CD4-positive, alpha-beta T cell (primary cell): ENCODE results near the gene ITGA7. TPM values are rescaled to one million over a fixed set of nuclear protein-coding genes. Genes with fewer than 3 reads are reported as not detected.

Source experiments
- ATAC-seq: fragments of 200-7000 bp; cut with Tn5 transposase; one replicate; pipeline ENCODE4 v1.10.0; 2022; ENCODE audit warnings: mild to moderate bottlenecking; ENCODE audit not compliant: poor library complexity
- CTCF ChIA-PET: fragments of 350-600 bp; sonication (Branson Sonifier 250); formaldehyde crosslinking; loops from one replicate; lab custom pipeline; 2021; ENCODE audit warnings: antibody characterized with exemption, inconsistent platforms; lab: Charles Lee
- POLR2A ChIA-PET: fragments of 350-600 bp; sonication (Branson Sonifier 250); formaldehyde crosslinking; loops from one replicate; lab custom pipeline; 2021; ENCODE audit warnings: antibody characterized with exemption, inconsistent platforms; lab: Charles Lee
- DNase-seq, 14 experiments: peaks; one replicate each; pipeline ENCODE4 v3.0.0-alpha.2; 2013 to 2020; ENCODE audit warnings: mixed read lengths in 2 of 14
- H3K27ac ChIP-seq, 2 donors: one replicate each; pipeline versions ENCODE4 v1.5.1 to v1.7.0; 2013; ENCODE audit warnings: low read length in 2 of 2, low read depth in 1 of 2, mild to moderate bottlenecking in 1 of 2
- H3K27me3 ChIP-seq, 2 experiments: 1 replicate in 1 of 2; 2 replicates in 1 of 2; pipeline versions ENCODE4 v1.6.1 to v1.7.0; 2013; ENCODE audit warnings: low read length in 2 of 2, control low read depth in 1 of 2, mild to moderate bottlenecking in 1 of 2, moderate library complexity in 1 of 2; ENCODE audit not compliant: insufficient read depth in 2 of 2, control insufficient read depth in 1 of 2
- H3K36me3 ChIP-seq: one replicate; pipeline ENCODE4 v1.6.1; 2013; ENCODE audit warnings: low read length, control low read depth; ENCODE audit not compliant: insufficient read depth
- H3K4me1 ChIP-seq: one replicate; pipeline ENCODE4 v1.6.1; 2013; ENCODE audit warnings: low read length, control low read depth; ENCODE audit not compliant: insufficient read depth
- H3K4me3 ChIP-seq: one replicate; pipeline ENCODE4 v1.5.1; 2013; ENCODE audit warnings: mild to moderate bottlenecking, low read length, moderate library complexity
- H3K9me3 ChIP-seq, 2 experiments: 1 replicate in 1 of 2; 2 replicates in 1 of 2; pipeline versions ENCODE4 v1.6.1 to v1.7.0; 2013; ENCODE audit warnings: low read length in 2 of 2, mild to moderate bottlenecking in 2 of 2, control low read depth in 1 of 2, moderate library complexity in 1 of 2; ENCODE audit not compliant: control insufficient read depth in 1 of 2, insufficient read depth in 1 of 2
- H3K27ac Mint-ChIP-seq: one replicate; pipeline ENCODE4 v1.8.0; 2020; ENCODE audit warnings: mixed read lengths
- H3K27me3 Mint-ChIP-seq: one replicate; pipeline ENCODE4 v1.8.0; 2021; ENCODE audit warnings: mixed read lengths
- H3K36me3 Mint-ChIP-seq: one replicate; pipeline ENCODE4 v1.8.0; 2021; ENCODE audit warnings: low read depth, mixed read lengths
- H3K4me1 Mint-ChIP-seq: one replicate; pipeline ENCODE4 v1.8.0; 2021; ENCODE audit warnings: low read depth, mixed read lengths
- H3K4me3 Mint-ChIP-seq: one replicate; pipeline ENCODE4 v1.8.0; 2020; ENCODE audit warnings: mild to moderate bottlenecking, mixed read lengths
- H3K9me3 Mint-ChIP-seq: one replicate; pipeline ENCODE4 v1.8.0; 2020; ENCODE audit warnings: mixed read lengths
- intact Hi-C, 2 experiments: fragments of 100-400 bp; cut with DNase I in 1 of 2; cut with micrococcal nuclease in 1 of 2; formaldehyde crosslinking; loops; one replicate each; pipeline versions ENCODE4 v1.15.1 to v1.9.0; 2023 to 2025; cut with DNase I, micrococcal nuclease
- total RNA-seq, 174 experiments: library from RNA in 2 of 174; stranded (reverse) in 2 of 174; gene quantifications; one replicate each; pipeline ENCODE4 v1.2.3 and lab custom pipeline; 2021 to 2026
- TF ChIP-seq, protein P1 (sequence below): fragments of 200-600 bp; IDR thresholded peaks from one replicate; pipeline ENCODE4 v1.8.0; 2022; ENCODE audit warnings: antibody characterized with exemption, mild to moderate bottlenecking

Gene ITGA7
- total RNA-seq, 2 experiments from 2014 or later, result 1.2 to 1.6 TPM

DNA sequence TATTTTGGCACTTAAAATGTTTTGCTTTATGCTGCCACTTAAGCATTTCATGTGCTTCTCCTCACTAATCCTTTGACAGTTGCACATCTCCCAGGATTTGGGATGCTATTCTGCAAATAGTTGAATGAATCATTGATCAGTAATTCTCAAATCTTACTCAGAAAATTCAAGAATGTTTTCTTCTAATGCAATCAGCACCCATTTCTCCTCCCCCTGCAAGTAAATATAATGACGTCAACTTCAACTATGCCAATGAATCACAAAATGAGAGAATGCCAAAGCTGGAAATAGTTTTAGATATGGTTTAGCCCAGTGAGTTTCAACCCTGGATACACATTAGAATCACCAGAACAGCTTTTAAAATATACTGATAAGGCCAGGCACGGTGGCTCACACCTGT, 6.0 kb upstream of the ITGA7 start:
- TF ChIP-seq, protein P1, sequence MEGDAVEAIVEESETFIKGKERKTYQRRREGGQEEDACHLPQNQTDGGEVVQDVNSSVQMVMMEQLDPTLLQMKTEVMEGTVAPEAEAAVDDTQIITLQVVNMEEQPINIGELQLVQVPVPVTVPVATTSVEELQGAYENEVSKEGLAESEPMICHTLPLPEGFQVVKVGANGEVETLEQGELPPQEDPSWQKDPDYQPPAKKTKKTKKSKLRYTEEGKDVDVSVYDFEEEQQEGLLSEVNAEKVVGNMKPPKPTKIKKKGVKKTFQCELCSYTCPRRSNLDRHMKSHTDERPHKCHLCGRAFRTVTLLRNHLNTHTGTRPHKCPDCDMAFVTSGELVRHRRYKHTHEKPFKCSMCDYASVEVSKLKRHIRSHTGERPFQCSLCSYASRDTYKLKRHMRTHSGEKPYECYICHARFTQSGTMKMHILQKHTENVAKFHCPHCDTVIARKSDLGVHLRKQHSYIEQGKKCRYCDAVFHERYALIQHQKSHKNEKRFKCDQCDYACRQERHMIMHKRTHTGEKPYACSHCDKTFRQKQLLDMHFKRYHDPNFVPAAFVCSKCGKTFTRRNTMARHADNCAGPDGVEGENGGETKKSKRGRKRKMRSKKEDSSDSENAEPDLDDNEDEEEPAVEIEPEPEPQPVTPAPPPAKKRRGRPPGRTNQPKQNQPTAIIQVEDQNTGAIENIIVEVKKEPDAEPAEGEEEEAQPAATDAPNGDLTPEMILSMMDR, result no peak
- ChIA-PET POLR2A (no interaction called here), CTCF (no interaction called here)
- Mint-ChIP-seq H3K4me1 (peaks cover 40% of the 10 kb centered on the region), H3K9me3 (no peaks in the 10 kb centered on the region), H3K4me3 (peak overlapping the region; percentile 36), H3K27ac (no peak overlapping the region), H3K36me3 (peaks cover 13% of the 10 kb centered on the region), H3K27me3 (peaks cover 16% of the 10 kb centered on the region)
- peaks cover 29% of the 10 kb centered on the region for H3K4me1 ChIP-seq
- ATAC-seq (no peak), DNase-seq (no peak)
- no peak overlapping the region for H3K4me3 ChIP-seq
- H3K9me3 ChIP-seq, result no peaks in the 10 kb centered on the region
- H3K36me3 ChIP-seq, result peaks cover 4% of the 10 kb centered on the region
- H3K27me3 ChIP-seq, result peaks cover 0 to 6% of the 10 kb centered on the region in 2 experiments
- H3K27ac ChIP-seq, result no peak overlapping the region
- intact Hi-C loops, result no loop called here

DNA sequence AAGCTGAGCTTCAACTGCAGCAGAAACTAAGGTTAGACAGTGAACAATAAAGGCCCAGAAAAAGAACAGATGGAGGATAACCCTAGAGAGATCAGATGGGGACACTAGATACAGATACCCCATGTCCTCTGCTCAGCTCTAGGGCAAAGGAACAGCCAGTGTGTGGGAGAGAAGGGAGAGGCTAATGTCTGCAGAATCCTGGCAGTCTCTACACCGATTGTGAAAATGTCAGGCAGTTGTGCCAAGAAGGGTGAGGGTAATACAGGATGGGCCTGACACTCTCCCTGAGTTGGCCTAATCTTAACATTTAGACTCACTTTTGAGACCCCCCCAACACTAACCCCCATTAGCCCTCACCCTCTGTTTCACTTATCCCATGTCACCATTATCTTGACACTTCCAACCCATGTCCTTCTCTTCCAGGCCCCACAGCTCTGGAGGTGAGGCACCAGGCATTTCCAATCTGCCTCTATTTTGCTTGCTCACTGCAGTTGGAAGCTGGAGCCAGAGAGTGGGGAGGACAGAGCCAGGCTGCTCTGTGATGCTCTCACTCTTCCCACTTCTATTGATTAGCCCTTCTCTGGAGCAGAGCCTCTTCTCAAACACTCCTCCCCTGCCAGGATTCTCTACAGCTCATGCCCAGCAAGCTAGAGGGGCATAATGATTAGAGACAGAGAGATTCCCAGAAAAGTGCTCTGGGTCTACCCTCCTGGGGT, 5.2 kb upstream of the ITGA7 start:
- Mint-ChIP-seq H3K4me3 (peak overlapping the region; percentile 9), H3K4me1 (peaks cover 41% of the 10 kb centered on the region), H3K27me3 (peaks cover 23% of the 10 kb centered on the region), H3K27ac (no peak overlapping the region), H3K36me3 (peaks cover 13% of the 10 kb centered on the region), H3K9me3 (no peaks in the 10 kb centered on the region)
- peaks cover 0 to 11% of the 10 kb centered on the region in 2 experiments for H3K27me3 ChIP-seq
- TF ChIP-seq, protein P1, result no peak
- peaks cover 3% of the 10 kb centered on the region for H3K36me3 ChIP-seq
- POLR2A ChIA-PET, result no interaction called here
- no peak overlapping the region for H3K27ac ChIP-seq
- H3K4me3 ChIP-seq, result no peak overlapping the region
- no peaks in the 10 kb centered on the region for H3K9me3 ChIP-seq
- intact Hi-C loops, result no loop called here
- no peak for ATAC-seq
- CTCF ChIA-PET, result no interaction called here
- DNase-seq, result no peak
- peaks cover 32% of the 10 kb centered on the region for H3K4me1 ChIP-seq

DNA sequence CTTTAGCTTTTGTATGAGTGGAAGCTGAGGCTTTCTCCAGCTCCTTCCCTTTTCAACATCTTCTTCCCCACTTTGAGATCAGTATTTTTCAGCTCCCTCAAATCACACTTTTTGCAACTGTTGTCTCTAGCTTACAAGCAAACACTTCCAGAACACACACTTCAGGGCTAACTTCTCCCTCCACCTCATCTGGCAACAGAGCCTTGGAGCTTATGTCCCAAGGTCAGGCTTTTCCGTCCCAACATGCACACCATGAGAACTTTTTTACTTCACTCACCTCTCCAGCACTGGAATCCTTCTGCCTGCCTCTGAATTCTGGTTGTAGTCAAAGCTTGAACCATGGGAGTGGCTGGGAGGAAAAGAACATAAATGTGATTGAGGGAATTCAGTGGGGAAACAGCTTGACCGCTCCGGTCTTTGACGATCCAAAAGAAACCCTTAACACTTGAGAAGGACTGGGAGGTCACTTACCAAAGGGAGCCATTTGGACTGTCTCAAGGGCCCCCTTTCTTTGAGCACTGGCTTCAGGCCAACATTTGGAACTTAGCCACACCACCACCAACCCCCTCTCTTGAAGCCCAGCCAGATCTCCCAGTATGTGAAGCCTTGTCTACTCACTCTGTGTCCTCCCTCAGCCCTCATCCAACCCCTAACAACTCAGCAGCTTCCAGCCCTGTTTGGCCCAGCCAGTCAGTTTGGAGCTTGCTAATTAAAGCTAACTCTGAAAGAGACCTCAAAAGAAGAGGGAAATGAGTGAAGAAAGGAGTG, 4.3 kb upstream of the ITGA7 start:
- DNase-seq (no peak), ATAC-seq (no peak)
- Mint-ChIP-seq H3K4me1 (peaks cover 37% of the 10 kb centered on the region), H3K27ac (no peak overlapping the region), H3K36me3 (peaks cover 13% of the 10 kb centered on the region), H3K9me3 (no peaks in the 10 kb centered on the region), H3K27me3 (peaks cover 27% of the 10 kb centered on the region), H3K4me3 (peak overlapping the region; percentile 9)
- H3K27ac ChIP-seq, result no peak overlapping the region
- ChIA-PET POLR2A (no interaction called here), CTCF (interaction anchor here (1.5 kb wide), 1 partner anchor 18 kb away, joined by 3 read pairs; no protein-coding TSS in a partner anchor)
- peaks cover 4 to 15% of the 10 kb centered on the region in 2 experiments for H3K27me3 ChIP-seq
- intact Hi-C loops, result no loop called here
- H3K9me3 ChIP-seq, result no peaks in the 10 kb centered on the region
- H3K4me3 ChIP-seq, result no peak overlapping the region
- no peaks in the 10 kb centered on the region for H3K36me3 ChIP-seq
- TF ChIP-seq, protein P1, result no peak
- H3K4me1 ChIP-seq, result peaks cover 30% of the 10 kb centered on the region
